Stomach (tissue), 4 donors: ENCODE measurements around the gene BNIP2.

ENCODE experiments used
- CTCF ChIP-seq, 7 experiments: fragments of 450-650 bp in 4 of 7; fragments of 200-600 bp in 3 of 7; sonication (generic) in 3 of 7; IDR thresholded peaks; one replicate each; pipeline ENCODE4 v1.5.1; 2016 to 2019; ENCODE audit warnings: antibody characterized with exemption in 7 of 7, control low read depth in 2 of 7, mild to moderate bottlenecking in 1 of 7
- EP300 ChIP-seq: sonication (generic); formaldehyde crosslinking; IDR thresholded peaks from one replicate; pipeline ENCODE4 v1.6.1; 2017; ENCODE audit warnings: antibody characterized with exemption
- POLR2A ChIP-seq, 4 donors: fragments of 450-650 bp; IDR thresholded peaks; one replicate each; pipeline ENCODE4 v1.6.1; 2016; ENCODE audit warnings: antibody characterized with exemption in 4 of 4, control low read depth in 2 of 4, mild to moderate bottlenecking in 1 of 4, moderate library complexity in 1 of 4
- POLR2AphosphoS5 ChIP-seq, 3 donors: sonication (generic); formaldehyde crosslinking; IDR thresholded peaks; one replicate each; pipeline ENCODE4 v1.6.1; 2016; ENCODE audit warnings: antibody characterized with exemption in 3 of 3

GRCh38 chr15:59702351-59702750 is 13.2 kb upstream of the BNIP2 start:
- TF ChIP-seq CTCF (IDR thresholded peaks at IDR 0.05) (no peak), EP300 (no peak), POLR2A (IDR thresholded peaks at IDR 0.05) (no peak), POLR2AphosphoS5 (IDR thresholded peaks at IDR 0.05) (no peak)
